GM21528 (cell line): ENCODE measurements around the gene LHX3.
"Not testable (repeated sequence)": the region's sequence is repeated elsewhere in the genome, so short reads cannot be mapped to it uniquely, and the experiment has no call there.

Experiments
- ATAC-seq: cut with Tn5 transposase; IDR thresholded peaks from one replicate; pipeline ENCODE4 v1.9.1; 2021; ENCODE audit warnings: mild to moderate bottlenecking, moderate library complexity; ENCODE audit not compliant: unreplicated experiment, low FRiP score

LHX3 gene

DNA sequence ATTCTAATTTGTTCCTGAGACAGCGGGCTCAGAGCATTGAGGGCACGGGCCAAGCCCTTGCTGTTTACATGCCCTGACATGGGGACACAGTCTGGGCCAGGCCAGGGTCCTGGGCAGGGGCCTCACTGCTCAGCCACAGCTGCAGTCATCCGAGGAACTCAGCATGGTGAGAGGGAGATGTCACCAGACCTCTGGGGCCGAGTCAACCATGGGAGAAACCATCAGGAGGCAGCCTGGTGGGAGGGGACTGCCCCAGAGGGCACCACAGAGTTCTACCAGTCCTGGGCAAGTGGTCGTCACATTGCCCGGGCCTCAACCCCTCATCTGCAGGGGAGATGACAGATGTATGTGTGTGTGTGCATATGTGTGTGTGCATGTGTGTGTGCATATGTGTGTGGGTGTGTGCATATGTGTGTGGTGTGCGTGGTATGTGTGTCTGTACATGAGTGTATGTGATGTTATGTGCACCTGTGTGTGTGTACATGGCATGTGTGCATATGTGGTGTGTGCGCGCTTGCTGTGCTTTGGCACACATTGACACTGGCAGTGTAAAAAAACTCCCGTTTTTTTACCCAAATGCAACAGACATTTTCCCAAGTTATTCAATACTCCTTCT, 43.8 kb downstream of the LHX3 start:
- ATAC-seq, result no peak

DNA sequence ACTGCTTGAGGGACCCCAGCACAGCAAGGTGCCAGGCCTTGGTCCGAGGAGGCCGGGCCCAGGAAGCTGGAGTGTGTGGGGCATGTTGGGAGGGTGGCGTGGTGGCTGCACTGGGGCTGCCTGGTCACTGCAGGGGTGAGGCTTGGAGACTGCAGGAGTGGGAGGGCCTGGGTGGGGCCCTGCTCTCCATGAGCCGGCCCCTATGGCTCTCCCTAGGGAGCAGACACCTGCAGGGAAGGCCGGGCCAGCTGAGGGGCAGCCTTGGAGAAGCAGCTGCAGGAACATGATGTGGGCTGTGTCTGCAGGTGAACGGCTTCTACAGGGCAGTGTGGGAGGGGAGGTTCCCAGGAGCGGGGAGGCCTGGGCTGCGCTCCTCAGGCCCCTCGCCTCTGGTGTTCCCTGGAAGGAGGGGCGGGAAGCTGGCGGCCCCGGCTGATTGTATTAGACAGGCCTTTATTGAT, 44.5 kb downstream of the LHX3 start:
- ATAC-seq, result no peak

- ATAC-seq, result no peak
These were observed 45.1 kb downstream of the LHX3 start for GRCh38 chr9:136159851-136160250.

GRCh38 chr9:136157477-136158265, 47.3 kb downstream of the LHX3 start:
- ATAC-seq, result no peak

DNA sequence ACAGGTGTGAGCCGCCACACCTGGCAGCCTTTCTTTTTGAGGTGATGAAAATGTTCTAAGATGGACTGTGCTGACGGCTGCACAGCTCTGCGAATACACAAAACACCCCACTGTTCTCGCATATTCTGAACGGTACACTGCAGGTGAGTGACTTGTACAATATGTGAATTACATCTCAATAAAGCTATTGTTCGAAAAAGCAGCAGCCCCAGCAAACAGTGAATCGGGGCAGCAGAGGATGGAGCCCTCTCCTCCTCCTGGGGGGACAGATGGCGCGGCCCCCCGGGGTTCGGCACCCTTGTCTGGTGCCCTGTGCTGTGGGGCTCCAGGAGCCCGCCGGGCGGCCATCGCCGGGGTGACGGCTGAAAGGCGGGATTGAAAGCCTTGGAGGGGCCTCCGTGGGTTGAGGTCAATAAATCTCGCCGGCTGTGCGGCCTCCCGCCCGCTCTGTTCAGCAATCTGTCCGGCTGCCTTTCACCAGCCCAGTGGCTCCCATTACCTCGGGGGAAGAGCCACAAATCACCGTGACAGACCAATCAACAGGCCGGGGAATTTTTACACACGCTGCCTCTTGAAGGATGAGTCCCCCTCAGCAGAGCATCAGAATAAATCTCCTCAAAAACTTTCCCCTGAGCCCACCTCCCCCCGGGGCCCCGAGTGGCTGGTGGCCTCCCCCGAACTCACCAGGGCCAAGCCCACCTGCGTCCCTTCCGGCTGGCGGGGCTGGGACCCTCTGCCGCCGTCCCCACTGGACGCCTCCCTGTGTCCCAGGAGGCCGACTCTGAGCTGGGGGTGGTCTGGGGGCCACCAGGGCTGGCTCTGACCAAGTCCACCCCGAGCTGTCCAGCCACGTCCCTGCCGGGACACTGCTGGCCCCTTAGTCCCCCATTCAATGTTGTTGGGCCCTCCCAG, 48.5 kb downstream of the LHX3 start:
- ATAC-seq, result no peak

GRCh38 chr9:136155576-136155975, 49.4 kb downstream of the LHX3 start:
- no peak for ATAC-seq

DNA sequence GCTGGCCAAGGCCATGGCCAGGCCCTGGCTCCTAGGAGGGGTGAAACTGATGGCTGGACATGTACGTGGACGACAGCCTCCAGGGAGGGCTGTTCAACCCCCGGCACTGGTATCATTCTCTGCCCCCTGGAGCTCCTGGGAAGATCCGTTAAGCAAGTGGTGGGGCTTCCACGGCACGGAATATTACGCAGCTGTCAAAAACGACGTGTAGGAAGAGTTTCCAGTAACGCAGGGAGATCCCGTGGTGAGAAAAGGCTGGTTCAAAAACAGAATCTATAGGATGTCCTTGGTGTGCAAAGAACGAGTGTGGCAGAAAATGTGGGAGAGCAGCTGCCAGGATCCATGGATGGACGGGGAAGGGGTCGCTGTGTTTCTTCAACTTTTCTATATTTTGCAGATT, 50.0 kb downstream of the LHX3 start:
- no peak for ATAC-seq

DNA sequence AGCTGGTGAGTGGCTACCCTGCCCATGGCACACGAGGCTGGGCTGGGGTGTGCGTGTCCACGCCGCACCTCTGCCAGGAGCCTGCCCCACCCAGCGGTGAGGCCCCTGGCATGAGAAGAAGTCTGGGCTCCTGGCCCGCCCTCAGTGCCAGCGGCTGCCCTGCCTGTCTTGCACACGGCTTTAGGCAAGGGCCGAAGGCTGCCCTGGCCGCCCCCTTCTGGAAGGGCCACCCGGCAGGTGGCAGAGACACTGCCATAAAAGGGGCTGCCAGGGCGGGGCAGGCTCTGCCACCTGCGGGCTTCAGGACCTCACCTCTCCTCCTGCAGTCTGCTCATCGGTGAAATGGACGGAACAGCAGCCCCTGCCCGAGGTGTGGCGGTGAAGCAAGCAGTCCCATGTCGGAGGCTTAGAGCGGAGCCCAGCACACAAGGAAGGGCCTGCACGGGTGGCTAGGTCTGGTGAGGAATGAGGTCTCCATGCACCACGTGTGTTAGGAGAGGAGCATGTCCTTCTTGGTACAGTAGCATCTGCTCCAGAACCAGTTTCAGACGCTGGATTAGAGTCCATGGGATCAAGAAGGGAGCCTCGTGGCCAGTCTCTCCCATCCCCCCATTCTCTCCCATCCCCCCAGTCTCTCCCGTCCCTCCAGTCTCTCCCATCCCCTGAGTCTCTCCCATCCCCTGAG, 51.4 kb downstream of the LHX3 start:
- ATAC-seq, result no peak

- ATAC-seq, result no peak
These were observed 52.0 kb downstream of the LHX3 start for GRCh38 chr9:136152931-136153330.

DNA sequence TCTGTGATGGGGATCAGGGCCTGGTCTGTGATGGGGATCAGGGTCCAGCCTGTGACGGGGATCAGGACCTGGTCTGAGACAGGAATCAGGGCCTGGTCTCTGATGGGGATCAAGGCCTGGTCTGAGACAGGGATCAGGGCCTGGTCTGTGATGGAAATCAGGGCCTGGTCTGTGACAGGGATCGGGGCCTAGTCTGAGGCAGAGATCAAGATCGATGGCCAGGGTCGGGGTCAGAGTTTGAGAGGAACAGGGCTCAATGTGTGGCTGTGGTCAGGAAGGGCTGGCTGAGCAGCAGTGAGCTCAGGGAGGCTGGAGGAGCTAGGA, 52.4 kb downstream of the LHX3 start:
- ATAC-seq, result no peak

DNA sequence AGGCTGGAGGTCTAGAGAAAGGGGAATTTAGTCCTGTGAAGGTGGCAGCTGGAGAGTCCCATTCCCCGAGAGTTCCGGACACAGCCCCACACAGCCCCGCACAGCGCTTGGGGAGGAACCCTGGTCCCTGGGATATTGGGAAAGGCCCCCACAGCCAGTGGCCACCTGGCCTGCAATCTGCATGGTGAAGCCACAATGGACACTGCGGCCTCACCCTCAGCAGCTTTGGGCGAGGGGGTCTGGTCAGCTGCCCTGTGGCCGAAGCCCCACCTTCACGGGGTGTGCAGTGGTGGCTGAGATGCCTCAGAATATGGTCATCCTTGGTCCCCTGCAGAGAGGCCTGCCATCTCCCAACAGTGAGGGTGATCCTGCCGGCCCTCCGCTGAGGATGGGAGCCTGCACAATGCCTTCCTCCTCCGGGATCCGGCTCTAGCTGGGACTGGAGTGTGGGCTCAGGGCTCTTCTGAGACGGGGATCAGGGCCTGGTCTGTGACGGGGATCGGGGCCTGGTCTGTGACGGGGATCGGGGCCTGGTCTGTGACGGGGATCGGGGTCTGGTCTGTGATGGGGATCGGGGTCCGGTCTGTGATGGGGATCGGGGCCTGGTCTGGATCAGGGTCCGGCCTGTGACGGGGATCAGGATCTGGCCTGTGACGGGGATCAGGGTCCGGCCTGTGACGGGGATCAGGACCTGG, 52.9 kb downstream of the LHX3 start:
- ATAC-seq, result no peak

DNA sequence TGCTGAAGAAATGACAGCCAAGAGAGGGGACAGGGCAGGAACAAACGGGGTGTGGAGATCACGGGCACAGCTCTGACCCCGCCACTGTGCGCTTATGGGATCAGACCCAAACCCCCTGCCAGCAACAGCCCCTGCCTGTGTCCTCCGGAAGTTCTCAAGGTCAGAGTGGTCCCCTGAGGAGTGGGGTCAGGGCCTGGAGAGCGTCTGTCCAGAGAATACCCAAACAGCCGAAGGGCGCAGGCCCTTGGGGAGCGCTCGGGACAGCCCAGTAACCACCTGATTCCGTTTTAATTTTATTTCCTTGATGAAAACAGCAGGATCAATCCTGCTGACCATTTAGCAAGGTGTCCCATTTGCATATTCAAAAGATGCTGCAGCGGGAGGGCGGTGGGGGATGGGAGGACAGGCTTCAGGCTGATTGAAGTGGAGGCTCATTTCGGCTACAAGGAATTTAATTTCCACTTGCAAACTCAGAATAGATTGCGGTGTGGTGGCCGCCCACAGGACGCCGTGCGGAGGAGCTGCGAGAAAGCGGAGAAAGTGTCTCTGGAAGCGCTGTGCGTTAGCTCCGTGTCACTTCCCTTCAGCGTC, 53.6 kb downstream of the LHX3 start:
- no peak for ATAC-seq

- ATAC-seq, result not testable (repeated sequence)
These were observed 54.2 kb downstream of the LHX3 start for GRCh38 chr9:136150664-136151213.

- ATAC-seq, result no peak
These were observed 55.1 kb downstream of the LHX3 start for GRCh38 chr9:136149853-136150252.

DNA sequence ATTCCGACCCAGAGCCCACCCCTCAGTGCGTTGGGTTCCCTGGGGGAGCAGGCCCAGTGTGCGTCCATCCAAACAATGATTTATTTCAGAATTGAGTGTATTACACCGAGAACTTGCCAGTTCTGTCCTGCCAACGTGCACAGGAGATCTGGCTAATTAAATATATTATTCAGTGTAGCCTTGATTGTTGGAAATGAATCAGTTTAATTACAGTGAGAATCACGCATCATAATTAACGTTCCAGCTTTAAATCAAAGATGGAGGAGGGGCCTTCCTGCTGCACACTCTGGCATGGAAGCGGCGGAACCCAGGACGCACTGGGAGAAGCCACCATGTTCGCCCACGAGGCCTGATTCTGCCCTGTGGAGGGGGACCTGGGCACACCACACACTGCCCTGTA, 55.6 kb downstream of the LHX3 start:
- no peak for ATAC-seq

DNA sequence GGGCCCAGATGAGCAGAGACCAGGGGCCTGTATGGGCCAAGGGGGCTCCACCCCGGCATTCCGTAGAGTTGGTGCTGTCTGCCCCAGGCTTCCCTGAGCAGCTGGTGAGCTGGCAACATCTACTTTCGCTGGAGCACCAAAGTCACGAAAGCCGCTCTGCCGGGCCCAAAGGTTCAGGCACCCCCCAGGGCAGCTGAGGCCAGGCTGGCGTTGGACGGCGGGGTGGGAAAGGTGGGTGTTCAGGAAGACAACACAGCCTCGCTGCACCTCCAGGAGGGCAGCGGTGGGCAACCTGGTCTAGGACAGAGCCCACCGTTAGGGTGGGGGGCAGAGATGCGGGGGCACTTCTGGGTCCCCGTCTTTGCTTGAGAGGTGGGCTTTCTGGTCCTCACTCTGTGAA, 56.2 kb downstream of the LHX3 start:
- ATAC-seq, result no peak

GRCh38 chr9:136147890-136148714, 56.8 kb downstream of the LHX3 start:
- no peak for ATAC-seq

GRCh38 chr9:136147038-136147889, 57.7 kb downstream of the LHX3 start:
- ATAC-seq, result no peak
